GM18858 (cell line): ENCODE data around the gene EAF1.
"Not testable (repeated sequence)": the region's sequence is repeated elsewhere in the genome, so short reads cannot be mapped to it uniquely, and the experiment has no call there.

ENCODE experiments used
- ATAC-seq: cut with Tn5 transposase; IDR thresholded peaks from one replicate; pipeline ENCODE4 v1.9.1; 2021; ENCODE audit not compliant: unreplicated experiment

The EAF1 gene

GRCh38 chr3:15451216-15452113, 24.1 kb downstream of the EAF1 start:
- no peak for ATAC-seq

- ATAC-seq: no peak
Measured at GRCh38 chr3:15452156-15452555, 24.8 kb downstream of the EAF1 start.

DNA sequence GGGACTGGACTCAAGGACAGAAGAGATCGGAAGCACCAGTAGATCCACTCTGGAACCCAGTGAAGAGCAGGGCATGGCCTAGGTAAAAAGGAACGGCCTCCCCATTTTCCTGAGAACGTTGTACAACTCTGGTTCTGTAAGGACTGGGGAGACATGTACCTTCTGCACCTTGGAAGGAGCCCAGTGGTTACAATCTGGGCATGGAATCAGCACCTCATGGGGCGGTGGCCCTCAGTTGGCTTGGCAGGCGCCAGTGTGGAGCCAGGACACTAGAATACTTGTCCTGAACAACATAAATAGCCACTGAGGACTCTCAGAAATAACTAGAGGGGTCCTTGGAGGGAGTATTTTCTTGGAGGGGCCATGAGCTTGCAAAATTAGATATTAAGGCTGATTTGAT, 25.6 kb downstream of the EAF1 start:
- no peak for ATAC-seq

- no peak for ATAC-seq
Measured at GRCh38 chr3:15453501-15453900, 26.1 kb downstream of the EAF1 start.

DNA sequence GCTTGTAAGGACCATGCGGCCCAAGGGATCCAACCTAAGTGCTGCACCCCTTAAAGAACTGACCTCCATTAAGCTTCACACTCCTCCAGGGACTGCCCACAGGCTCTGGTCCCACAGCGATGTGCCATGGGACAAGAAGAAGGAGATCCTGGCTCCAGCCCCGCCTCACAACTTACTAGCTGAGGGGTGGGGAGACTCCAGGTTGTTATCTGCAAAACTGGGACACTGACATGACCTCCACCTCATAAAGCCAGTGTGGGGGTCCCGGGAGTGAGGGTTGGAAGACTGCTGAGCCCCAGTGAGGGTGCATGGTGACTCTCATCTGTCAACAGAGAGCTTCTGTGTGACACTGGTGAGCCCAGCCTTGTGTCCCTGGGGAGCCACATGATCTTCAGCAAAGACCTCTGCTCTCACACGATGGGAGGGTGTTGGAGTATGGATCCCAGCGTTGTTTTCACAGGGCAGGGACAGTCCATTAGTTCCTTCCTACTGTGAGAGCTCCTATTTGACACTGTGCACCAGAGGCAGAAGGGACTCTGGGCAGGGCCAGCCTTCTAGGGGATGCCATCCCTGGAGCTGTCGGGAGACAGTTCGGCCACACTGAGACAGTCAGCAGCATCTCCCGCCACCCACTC, 26.7 kb downstream of the EAF1 start:
- no peak for ATAC-seq

DNA sequence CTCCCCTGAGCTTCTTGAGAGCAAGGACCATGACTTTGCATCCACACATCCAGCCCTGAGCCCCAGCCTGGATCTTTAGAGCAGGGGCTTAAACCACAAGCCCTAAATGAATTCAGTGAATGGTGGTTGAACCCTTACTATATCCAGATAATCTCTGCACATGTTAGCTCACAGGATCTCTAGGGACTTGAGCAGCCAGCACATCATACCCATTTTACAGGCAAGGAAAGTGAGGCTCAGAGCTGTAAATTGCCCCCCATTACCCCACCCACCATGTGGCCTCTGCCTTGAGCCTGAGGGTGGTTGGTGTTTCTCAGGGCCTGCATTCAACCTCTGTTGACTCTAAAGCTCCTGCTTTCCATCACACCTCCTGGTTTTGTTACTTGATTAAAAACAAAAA, 27.6 kb downstream of the EAF1 start:
- ATAC-seq: no peak

GRCh38 chr3:15455756-15456155, 28.4 kb downstream of the EAF1 start:
- no peak for ATAC-seq

- ATAC-seq: no peak
Measured at GRCh38 chr3:15456321-15456720, 28.9 kb downstream of the EAF1 start.

GRCh38 chr3:15456915-15457314, 29.5 kb downstream of the EAF1 start:
- not testable (repeated sequence) for ATAC-seq

- no peak for ATAC-seq
Measured at GRCh38 chr3:15458212-15458780, 30.9 kb downstream of the EAF1 start.

- no peak for ATAC-seq
Measured at GRCh38 chr3:15460891-15461531, 33.6 kb downstream of the EAF1 start.

GRCh38 chr3:15462451-15462850, 35.1 kb downstream of the EAF1 start:
- ATAC-seq: no peak

DNA sequence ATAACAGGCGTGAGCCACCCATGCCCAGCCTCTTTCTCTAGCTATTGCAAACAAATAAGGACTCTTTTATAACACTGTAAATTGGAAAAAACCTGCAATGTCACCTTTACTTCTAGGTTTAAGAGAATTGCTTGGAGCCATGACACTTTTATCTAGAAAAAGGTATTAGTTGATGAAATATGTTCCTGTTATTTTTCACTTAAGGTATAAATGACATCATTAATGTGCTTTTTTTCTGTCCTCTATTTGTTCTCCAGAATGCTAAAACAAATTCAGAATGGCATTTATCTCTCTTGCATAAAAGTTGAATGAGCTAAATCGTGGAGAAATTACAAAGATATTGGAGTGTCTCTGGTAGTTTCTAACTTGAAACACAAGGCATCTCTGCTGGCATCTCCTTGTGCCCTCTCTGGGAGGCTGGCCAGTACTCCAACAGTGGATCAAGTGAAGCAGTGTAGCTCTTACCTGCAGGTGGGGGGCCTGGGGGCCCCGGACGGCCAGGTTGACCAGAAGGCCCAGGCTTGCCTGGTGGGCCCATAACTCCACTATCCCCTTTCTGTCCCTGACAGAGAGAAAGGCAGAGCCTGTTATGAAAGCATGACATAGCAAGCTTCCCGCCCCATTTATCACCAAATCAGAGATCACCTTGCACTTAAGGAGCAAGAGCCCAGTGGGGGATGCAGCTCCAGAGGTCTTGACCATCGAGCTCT, 38.6 kb downstream of the EAF1 start:
- no peak for ATAC-seq

DNA sequence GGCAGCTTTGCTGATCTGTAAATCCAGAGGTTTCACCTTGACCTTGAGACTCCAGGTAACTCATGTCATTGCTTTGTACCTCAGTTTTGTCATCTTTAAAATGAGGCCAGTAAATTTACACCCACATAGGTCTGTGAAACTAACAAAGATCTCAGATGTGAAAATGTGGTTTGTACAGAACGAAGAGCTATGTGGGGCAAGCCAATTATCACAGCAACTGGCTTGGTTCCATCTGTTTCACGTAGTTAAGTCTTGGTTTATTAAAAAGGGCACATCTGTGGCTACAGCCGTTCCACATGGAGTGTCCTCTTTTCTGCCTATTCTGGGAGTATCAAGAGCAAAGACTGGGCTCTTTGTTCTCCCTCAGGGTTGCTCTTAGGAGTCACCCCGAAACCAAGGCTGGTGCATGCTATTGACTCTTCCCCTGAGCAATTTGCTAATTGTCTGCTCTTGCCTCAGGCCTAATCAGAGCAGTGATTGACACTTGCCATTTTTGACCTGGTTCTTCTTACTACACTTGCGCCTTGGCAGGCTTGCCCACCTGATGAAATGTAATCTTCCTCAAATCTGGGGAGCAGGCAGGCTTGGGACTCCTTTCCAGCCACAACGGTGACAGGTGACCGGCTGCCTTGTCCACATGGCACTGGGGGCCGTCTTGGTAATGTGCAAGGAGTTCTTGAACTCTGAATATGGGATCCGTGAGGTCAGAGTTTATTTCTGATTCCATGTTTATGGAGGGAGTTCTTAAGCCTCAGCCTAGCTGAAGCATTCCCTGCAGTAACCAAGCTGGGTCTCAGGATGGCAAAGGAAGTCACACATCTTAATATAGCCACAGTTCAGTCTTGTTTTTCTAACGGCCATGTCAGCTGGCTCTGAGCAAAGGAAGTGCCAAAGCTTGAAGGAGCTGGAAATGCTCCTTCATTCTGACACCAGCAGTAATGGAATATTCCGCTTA, 40.1 kb downstream of the EAF1 start:
- ATAC-seq: peak; percentile 47

DNA sequence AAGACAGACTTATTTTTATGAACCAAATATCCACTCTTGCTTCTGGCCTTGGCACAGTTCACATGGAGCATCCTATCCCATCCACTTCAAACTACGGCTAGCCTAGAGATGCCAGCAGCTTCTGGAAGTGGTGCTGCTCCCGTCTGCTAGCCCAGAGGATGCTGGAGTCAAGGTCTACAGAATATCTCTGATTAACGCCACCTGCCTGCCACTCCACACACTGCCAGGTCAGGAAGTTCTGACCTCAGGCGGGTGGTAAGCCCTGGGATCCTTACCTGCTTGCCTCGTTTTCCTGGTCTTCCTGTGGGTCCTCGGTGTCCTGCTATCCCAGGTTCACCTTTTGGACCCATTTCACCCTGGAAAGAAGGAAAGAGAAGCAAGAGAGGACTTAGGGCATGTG, 42.9 kb downstream of the EAF1 start:
- no peak for ATAC-seq

- no peak for ATAC-seq
Measured at GRCh38 chr3:15470849-15471248, 43.5 kb downstream of the EAF1 start.

- ATAC-seq: no peak
Measured at GRCh38 chr3:15471861-15472260, 44.5 kb downstream of the EAF1 start.

DNA sequence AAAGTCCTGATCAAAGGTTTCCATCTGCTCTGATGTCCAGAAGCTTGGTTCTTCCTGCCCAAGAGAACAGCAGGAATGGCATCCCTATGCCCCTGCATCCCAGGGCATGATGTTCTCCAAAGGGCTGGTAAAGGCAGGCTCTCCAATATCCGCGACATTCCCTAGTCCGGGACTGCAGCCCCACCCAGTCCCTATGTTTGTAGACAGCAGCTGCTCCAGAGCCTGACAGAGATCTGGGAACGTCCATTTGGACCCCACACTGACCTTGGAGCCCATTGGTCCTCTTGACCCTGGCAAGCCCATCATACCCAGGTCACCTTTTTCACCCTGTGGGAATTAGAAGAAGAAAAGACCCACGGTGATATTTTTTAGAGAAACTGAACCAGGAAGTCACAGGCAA, 47.8 kb downstream of the EAF1 start:
- ATAC-seq: no peak

- ATAC-seq: no peak
Measured at GRCh38 chr3:15476378-15476777, 49.0 kb downstream of the EAF1 start.
